Effector CD8-positive, alpha-beta T cell (primary cell): ENCODE measurements around the gene KCTD5.
"Not testable (repeated sequence)": the region's sequence is repeated elsewhere in the genome, so short reads cannot be mapped to it uniquely, and the experiment has no call there.

Source experiments
- DNase-seq: peaks from one replicate; lab custom pipeline; 2025; lab: John Stamatoyannopoulos, UW

Gene KCTD5

GRCh38 chr16:2673066-2673999, 9.0 kb upstream of the KCTD5 start:
- peak; percentile 92 for DNase-seq

- DNase-seq = no peak
Observed at GRCh38 chr16:2675021-2675420, 7.3 kb upstream of the KCTD5 start.

GRCh38 chr16:2675714-2676113, 6.6 kb upstream of the KCTD5 start:
- DNase-seq = no peak

- DNase-seq = not testable (repeated sequence)
Observed at GRCh38 chr16:2676937-2677336, 5.4 kb upstream of the KCTD5 start.

GRCh38 chr16:2678206-2678965, 3.9 kb upstream of the KCTD5 start:
- not testable (repeated sequence) for DNase-seq

GRCh38 chr16:2679902-2680301, 2.4 kb upstream of the KCTD5 start:
- not testable (repeated sequence) for DNase-seq

- DNase-seq = not testable (repeated sequence)
Observed at GRCh38 chr16:2680360-2680759, 2.0 kb upstream of the KCTD5 start.

- not testable (repeated sequence) for DNase-seq
Observed at GRCh38 chr16:2683041-2683440, 718 bp downstream of the KCTD5 start.

- not testable (repeated sequence) for DNase-seq
Observed at GRCh38 chr16:2686075-2686474, 3.8 kb downstream of the KCTD5 start.

GRCh38 chr16:2686912-2687507, 4.7 kb downstream of the KCTD5 start:
- no peak for DNase-seq

GRCh38 chr16:2687531-2688308, 5.4 kb downstream of the KCTD5 start:
- DNase-seq = no peak

GRCh38 chr16:2689422-2689821, 7.1 kb downstream of the KCTD5 start:
- DNase-seq = not testable (repeated sequence)

- no peak for DNase-seq
Observed at GRCh38 chr16:2689968-2690801, 7.9 kb downstream of the KCTD5 start.

- no peak for DNase-seq
Observed at GRCh38 chr16:2690852-2691251, 8.5 kb downstream of the KCTD5 start.

- no peak for DNase-seq
Observed at GRCh38 chr16:2691491-2692248, 9.3 kb downstream of the KCTD5 start.

GRCh38 chr16:2692251-2692947, 10.1 kb downstream of the KCTD5 start:
- DNase-seq = no peak

- DNase-seq = no peak
Observed at GRCh38 chr16:2692948-2693651, 10.8 kb downstream of the KCTD5 start.

GRCh38 chr16:2696601-2697250, 14.4 kb downstream of the KCTD5 start:
- not testable (repeated sequence) for DNase-seq
